ENCODE results near the gene CXorf58.

Gene CXorf58

GRCh38 chrX:23901805-23902204, 6.0 kb upstream of the CXorf58 start:
- peak; percentile 55 for DNase-seq

GRCh38 chrX:23902419-23902818, 5.4 kb upstream of the CXorf58 start:
- peak; percentile 66 for DNase-seq

GRCh38 chrX:23904096-23904495, 3.7 kb upstream of the CXorf58 start:
- DNase-seq: no peak

GRCh38 chrX:23907111-23907497, 702 bp upstream of the CXorf58 start:
- DNase-seq: no peak

- DNase-seq: no peak
These were observed 606 bp downstream of the CXorf58 start for GRCh38 chrX:23908219-23909004.

- no peak for DNase-seq
These were observed 3.5 kb downstream of the CXorf58 start for GRCh38 chrX:23911126-23911835.

GRCh38 chrX:23919148-23919547, 11.3 kb downstream of the CXorf58 start:
- DNase-seq: no peak

- DNase-seq: no peak
These were observed 12.0 kb downstream of the CXorf58 start for GRCh38 chrX:23919706-23920320.

GRCh38 chrX:23926015-23926414, 18.2 kb downstream of the CXorf58 start:
- DNase-seq: no peak

GRCh38 chrX:23930894-23931604, 23.2 kb downstream of the CXorf58 start:
- DNase-seq: no peak

GRCh38 chrX:23932046-23932445, 24.2 kb downstream of the CXorf58 start:
- no peak for DNase-seq

GRCh38 chrX:23935106-23935505, 27.3 kb downstream of the CXorf58 start:
- no peak for DNase-seq

GRCh38 chrX:23936180-23936579, 28.4 kb downstream of the CXorf58 start:
- no peak for DNase-seq

GRCh38 chrX:23937100-23937499, 29.3 kb downstream of the CXorf58 start:
- no peak for DNase-seq

- no peak for DNase-seq
These were observed 30.9 kb downstream of the CXorf58 start for GRCh38 chrX:23938690-23939089.

GRCh38 chrX:23939203-23939602, 31.4 kb downstream of the CXorf58 start:
- DNase-seq: no peak

GRCh38 chrX:23944234-23944633, 36.4 kb downstream of the CXorf58 start:
- no peak for DNase-seq

- no peak for DNase-seq
These were observed 37.4 kb downstream of the CXorf58 start for GRCh38 chrX:23945206-23945605.

GRCh38 chrX:23952391-23952790, 44.6 kb downstream of the CXorf58 start:
- DNase-seq: no peak

GRCh38 chrX:23952984-23953907, 45.4 kb downstream of the CXorf58 start:
- no peak for DNase-seq

- no peak for DNase-seq
These were observed 46.1 kb downstream of the CXorf58 start for GRCh38 chrX:23953908-23954269.

GRCh38 chrX:23954396-23954795, 46.6 kb downstream of the CXorf58 start:
- no peak for DNase-seq
